HEK293T (cell line): ENCODE data around the gene SLC6A19.

Experiments
- ELF4 ChIP-seq: fragments of 450-650 bp; IDR thresholded peaks from 2 replicates; pipeline ENCODE4 v1.6.1; 2017; ENCODE audit warnings: antibody characterized with exemption
- FOXA1 ChIP-seq: fragments of 450-650 bp; IDR thresholded peaks from 2 replicates; pipeline ENCODE4 v1.6.1; 2016; ENCODE audit warnings: mild to moderate bottlenecking
- FOXK2 ChIP-seq: fragments of 450-650 bp; IDR thresholded peaks from 2 replicates; pipeline ENCODE4 v1.6.1; 2016; ENCODE audit warnings: mild to moderate bottlenecking
- HDGF ChIP-seq: fragments of 450-650 bp; IDR thresholded peaks from 2 replicates; pipeline ENCODE4 v1.6.1; 2017; ENCODE audit warnings: antibody characterized with exemption, borderline replicate concordance
- L3MBTL2 ChIP-seq: fragments of 450-650 bp; conservative IDR thresholded peaks from 2 replicates; pipeline ENCODE4 v1.6.1; 2016; ENCODE audit warnings: mild to moderate bottlenecking
- LEF1 ChIP-seq: fragments of 450-650 bp; IDR thresholded peaks from 2 replicates; pipeline ENCODE4 v1.6.1; 2017; ENCODE audit warnings: mild to moderate bottlenecking, borderline replicate concordance
- SP1 ChIP-seq: fragments of 450-650 bp; IDR thresholded peaks from 2 replicates; pipeline ENCODE4 v1.6.1; 2017
- SUZ12 ChIP-seq: fragments of 450-650 bp; IDR thresholded peaks from 2 replicates; pipeline ENCODE4 v1.6.1; 2016; ENCODE audit warnings: mild to moderate bottlenecking
- TARDBP ChIP-seq: fragments of 450-650 bp; IDR thresholded peaks from 2 replicates; pipeline ENCODE4 v1.6.1; 2016
- ZNF384 ChIP-seq: fragments of 450-650 bp; IDR thresholded peaks from 2 replicates; pipeline ENCODE4 v1.6.1; 2016
- TF ChIP-seq, protein P1 (sequence below): fragments of 450-650 bp; IDR thresholded peaks from 2 replicates; pipeline ENCODE4 v1.6.1; 2016

DNA sequence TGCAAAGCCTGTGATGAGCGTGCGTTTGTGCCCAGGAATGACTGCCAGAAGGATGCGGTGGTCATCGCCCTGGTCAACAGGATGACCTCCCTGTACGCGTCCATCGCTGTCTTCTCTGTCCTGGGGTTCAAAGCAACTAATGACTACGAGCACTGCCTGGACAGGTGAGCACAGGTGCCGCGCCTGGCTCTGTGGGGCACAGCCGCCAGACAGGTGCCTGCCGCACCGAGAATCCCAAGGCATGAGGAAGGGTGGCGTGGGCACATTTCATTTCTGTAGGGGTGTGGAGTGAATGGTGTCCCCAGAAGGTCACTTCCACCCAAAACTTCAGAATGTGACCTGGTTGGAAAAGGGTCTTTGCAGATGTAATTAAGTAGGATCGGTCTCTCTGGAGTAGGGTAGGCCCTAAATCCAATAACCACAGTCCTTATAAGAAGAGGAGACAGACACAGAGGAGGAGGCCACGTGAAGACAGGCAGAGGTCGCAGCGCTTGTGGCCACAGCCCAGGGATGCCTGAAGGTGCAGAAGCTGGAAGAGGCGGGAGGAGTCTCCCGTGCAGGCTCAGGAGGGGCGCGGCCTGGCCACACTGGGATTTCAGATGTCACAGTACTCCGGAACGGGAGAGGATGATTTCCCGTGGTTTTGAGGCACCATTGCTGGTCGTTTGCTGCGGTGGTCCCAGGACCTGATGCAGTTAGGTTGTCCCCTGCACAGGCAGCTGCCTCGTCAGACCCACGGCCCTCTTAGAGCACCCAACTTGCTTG is 39.3 kb downstream of the SLC6A19 start:
- TF ChIP-seq HDGF (no peak), TARDBP (no peak), SP1 (no peak), ELF4 (no peak), L3MBTL2 (no peak), SUZ12 (no peak), FOXA1 (no peak), FOXK2 (no peak), ZNF384 (no peak), LEF1 (no peak)
- TF ChIP-seq, protein P1, sequence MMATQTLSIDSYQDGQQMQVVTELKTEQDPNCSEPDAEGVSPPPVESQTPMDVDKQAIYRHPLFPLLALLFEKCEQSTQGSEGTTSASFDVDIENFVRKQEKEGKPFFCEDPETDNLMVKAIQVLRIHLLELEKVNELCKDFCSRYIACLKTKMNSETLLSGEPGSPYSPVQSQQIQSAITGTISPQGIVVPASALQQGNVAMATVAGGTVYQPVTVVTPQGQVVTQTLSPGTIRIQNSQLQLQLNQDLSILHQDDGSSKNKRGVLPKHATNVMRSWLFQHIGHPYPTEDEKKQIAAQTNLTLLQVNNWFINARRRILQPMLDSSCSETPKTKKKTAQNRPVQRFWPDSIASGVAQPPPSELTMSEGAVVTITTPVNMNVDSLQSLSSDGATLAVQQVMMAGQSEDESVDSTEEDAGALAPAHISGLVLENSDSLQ, result no peak
